Stimulated activated CD8-positive, alpha-beta memory T cell treated with anti-CD3 and anti-CD28 coated beads, Interleukin-12 subunit alpha, Interleukin-12 subunit beta, amount 100 ng/mL, for 24 hours (primary cell): ENCODE measurements around the gene AK1.

ENCODE experiments used
- DNase-seq: peaks from one replicate; pipeline ENCODE4 v3.0.0-alpha.2; 2020; ENCODE audit errors: extremely low read depth

Gene AK1

GRCh38 chr9:127817881-127818434, 59.5 kb downstream of the AK1 start:
- DNase-seq: no peak

GRCh38 chr9:127816728-127817127, 60.7 kb downstream of the AK1 start:
- DNase-seq: no peak
